ENCODE measurements around the gene COL8A1.

The COL8A1 gene

GRCh38 chr3:99776516-99777209 lies 138.3 kb downstream of the COL8A1 start:
- H3K4me1 ChIP-seq (ENCODE audit: insufficient read depth, low read length), result no peaks in the 10 kb centered on the region; the same call in 1 of the 2 replicates
- H3K9me3 ChIP-seq (ENCODE audit: control insufficient read depth, insufficient read depth, low read length), result no peaks in the 10 kb centered on the region
- no peak overlapping the region for H3K9ac ChIP-seq (ENCODE audit: low read depth, low read length)
- no peaks in the 10 kb centered on the region for H3K36me3 ChIP-seq (ENCODE audit: insufficient read depth, low read length)

DNA sequence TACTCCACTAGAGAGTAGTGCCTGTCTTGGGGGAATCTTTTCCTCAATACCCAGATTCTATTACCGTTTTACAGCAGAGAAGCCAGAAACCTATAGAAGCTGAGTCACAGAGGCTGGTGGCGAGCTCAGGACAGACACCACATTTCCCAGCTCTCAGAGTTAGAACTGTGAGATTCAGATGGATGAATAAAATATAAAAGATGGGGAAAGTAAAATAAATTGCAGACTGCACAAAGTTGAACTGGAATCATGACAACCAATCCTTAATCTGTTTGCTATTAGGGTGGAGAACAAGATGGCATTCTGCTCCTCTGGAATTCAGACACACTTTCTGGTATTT lies 138.8 kb downstream of the COL8A1 start:
- Histone ChIP-seq H3K36me3 (ENCODE audit: insufficient read depth, low read length) (no peaks in the 10 kb centered on the region), H3K9me3 (ENCODE audit: control insufficient read depth, insufficient read depth, low read length) (no peaks in the 10 kb centered on the region), H3K9ac (ENCODE audit: low read depth, low read length) (no peak overlapping the region), H3K4me1 (ENCODE audit: insufficient read depth, low read length) (no peaks in the 10 kb centered on the region; the same call in 1 of the 2 replicates)

- Histone ChIP-seq H3K9me3 (ENCODE audit: control insufficient read depth, insufficient read depth, low read length) (no peaks in the 10 kb centered on the region), H3K9ac (ENCODE audit: low read depth, low read length) (no peak overlapping the region), H3K36me3 (ENCODE audit: insufficient read depth, low read length) (no peaks in the 10 kb centered on the region), H3K4me1 (ENCODE audit: insufficient read depth, low read length) (no peaks in the 10 kb centered on the region; the same call in 1 of the 2 replicates)
Observed at GRCh38 chr3:99777708-99778107, 139.3 kb downstream of the COL8A1 start.

DNA sequence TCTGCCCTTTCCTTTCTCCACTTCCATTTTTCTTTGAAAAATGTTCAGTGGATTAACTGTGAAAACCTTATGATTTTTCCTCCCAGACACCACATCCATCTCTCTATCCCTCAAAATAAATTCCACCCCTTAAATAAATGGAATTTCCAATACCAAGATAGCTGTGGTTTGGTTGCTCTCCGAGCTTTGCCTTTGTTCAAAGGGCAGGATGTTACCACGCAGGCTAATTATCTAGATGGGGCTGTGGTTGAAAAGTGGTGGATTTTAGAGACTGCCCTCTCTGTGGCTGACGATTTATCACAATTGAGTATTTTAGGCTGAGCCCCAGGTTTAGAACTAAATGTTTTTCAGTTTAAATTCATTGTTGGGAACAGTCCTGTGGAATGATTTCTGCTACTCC lies 142.4 kb downstream of the COL8A1 start:
- Histone ChIP-seq H3K4me1 (ENCODE audit: insufficient read depth, low read length) (no peaks in the 10 kb centered on the region; the same call in 1 of the 2 replicates), H3K36me3 (ENCODE audit: insufficient read depth, low read length) (no peaks in the 10 kb centered on the region), H3K9ac (ENCODE audit: low read depth, low read length) (no peak overlapping the region), H3K9me3 (ENCODE audit: control insufficient read depth, insufficient read depth, low read length) (no peaks in the 10 kb centered on the region)

DNA sequence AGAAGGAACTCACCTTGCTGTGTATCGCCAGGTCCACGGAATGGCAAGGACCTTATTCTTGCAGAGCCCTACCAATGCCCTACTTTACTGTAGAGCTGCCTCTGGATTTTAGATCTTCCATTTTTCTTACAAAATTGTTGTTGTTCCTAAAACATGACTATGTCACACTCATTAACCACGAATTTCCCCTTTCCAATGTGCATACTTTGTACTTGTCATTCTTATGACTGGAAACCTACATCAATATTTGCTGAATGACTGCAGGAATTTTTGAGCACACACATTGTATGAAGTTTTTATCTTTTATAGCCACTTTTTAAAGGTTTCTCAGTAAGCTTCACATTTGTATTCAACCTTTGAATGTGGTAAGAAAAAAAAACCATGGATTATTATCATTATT lies 143.4 kb downstream of the COL8A1 start:
- H3K9me3 ChIP-seq (ENCODE audit: control insufficient read depth, insufficient read depth, low read length), result no peaks in the 10 kb centered on the region
- H3K36me3 ChIP-seq (ENCODE audit: insufficient read depth, low read length), result no peaks in the 10 kb centered on the region
- no peaks in the 10 kb centered on the region; the same call in 1 of the 2 replicates for H3K4me1 ChIP-seq (ENCODE audit: insufficient read depth, low read length)
- no peak overlapping the region for H3K9ac ChIP-seq (ENCODE audit: low read depth, low read length)

- Histone ChIP-seq H3K9ac (ENCODE audit: low read depth, low read length) (no peak overlapping the region), H3K36me3 (ENCODE audit: insufficient read depth, low read length) (no peaks in the 10 kb centered on the region), H3K9me3 (ENCODE audit: control insufficient read depth, insufficient read depth, low read length) (no peaks in the 10 kb centered on the region), H3K4me1 (ENCODE audit: insufficient read depth, low read length) (no peaks in the 10 kb centered on the region)
Observed at GRCh38 chr3:99783011-99783573, 144.7 kb downstream of the COL8A1 start.

GRCh38 chr3:99789011-99789721 lies 150.8 kb downstream of the COL8A1 start:
- no peaks in the 10 kb centered on the region for H3K36me3 ChIP-seq (ENCODE audit: insufficient read depth, low read length)
- no peaks in the 10 kb centered on the region for H3K9me3 ChIP-seq (ENCODE audit: control insufficient read depth, insufficient read depth, low read length)
- no peaks in the 10 kb centered on the region for H3K4me1 ChIP-seq (ENCODE audit: insufficient read depth, low read length)
- no peak overlapping the region for H3K9ac ChIP-seq (ENCODE audit: low read depth, low read length)

DNA sequence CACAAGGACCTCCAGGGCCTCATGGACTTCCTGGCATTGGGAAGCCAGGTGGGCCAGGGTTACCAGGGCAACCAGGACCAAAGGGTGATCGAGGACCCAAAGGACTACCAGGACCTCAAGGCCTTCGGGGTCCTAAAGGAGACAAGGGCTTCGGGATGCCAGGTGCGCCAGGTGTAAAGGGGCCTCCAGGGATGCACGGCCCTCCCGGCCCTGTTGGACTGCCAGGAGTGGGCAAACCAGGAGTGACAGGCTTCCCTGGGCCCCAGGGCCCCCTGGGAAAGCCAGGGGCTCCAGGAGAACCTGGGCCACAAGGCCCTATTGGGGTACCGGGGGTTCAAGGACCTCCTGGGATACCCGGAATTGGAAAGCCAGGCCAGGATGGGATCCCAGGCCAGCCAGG lies 156.1 kb downstream of the COL8A1 start:
- H3K9me3 ChIP-seq (ENCODE audit: control insufficient read depth, insufficient read depth, low read length), result no peaks in the 10 kb centered on the region
- H3K4me1 ChIP-seq (ENCODE audit: insufficient read depth, low read length), result no peaks in the 10 kb centered on the region
- H3K9ac ChIP-seq (ENCODE audit: low read depth, low read length), result no peak overlapping the region
- H3K36me3 ChIP-seq (ENCODE audit: insufficient read depth, low read length), result no peaks in the 10 kb centered on the region

- H3K9me3 ChIP-seq (ENCODE audit: control insufficient read depth, insufficient read depth, low read length), result no peaks in the 10 kb centered on the region
- H3K9ac ChIP-seq (ENCODE audit: low read depth, low read length), result no peak overlapping the region
- H3K36me3 ChIP-seq (ENCODE audit: insufficient read depth, low read length), result no peaks in the 10 kb centered on the region
- no peaks in the 10 kb centered on the region for H3K4me1 ChIP-seq (ENCODE audit: insufficient read depth, low read length)
Observed at GRCh38 chr3:99795573-99795972, 157.2 kb downstream of the COL8A1 start.

DNA sequence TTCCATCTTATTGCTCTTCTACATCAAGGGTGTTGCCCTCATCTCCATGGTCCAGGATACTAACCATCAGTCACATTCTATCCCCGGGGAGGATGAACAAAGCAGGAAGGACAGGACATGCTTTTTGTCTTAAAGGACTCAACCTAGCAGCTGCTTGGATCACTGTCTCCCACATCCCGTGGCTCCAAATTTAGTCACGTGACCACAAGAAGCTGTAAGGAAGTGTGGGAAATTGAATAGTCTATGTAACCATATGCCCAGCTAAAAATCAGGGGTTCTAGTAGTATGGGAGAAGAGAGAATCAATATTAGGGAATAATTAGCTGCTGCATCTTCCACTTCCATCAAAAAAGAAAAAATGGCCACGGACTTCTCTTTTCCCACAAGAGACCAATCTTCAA lies 161.0 kb downstream of the COL8A1 start:
- Histone ChIP-seq H3K36me3 (ENCODE audit: insufficient read depth, low read length) (no peaks in the 10 kb centered on the region), H3K9ac (ENCODE audit: low read depth, low read length) (no peak overlapping the region), H3K9me3 (ENCODE audit: control insufficient read depth, insufficient read depth, low read length) (peaks cover 2% of the 10 kb centered on the region; the same call in 1 of the 2 replicates), H3K4me1 (ENCODE audit: insufficient read depth, low read length) (no peaks in the 10 kb centered on the region)

- no peaks in the 10 kb centered on the region for H3K4me1 ChIP-seq (ENCODE audit: insufficient read depth, low read length)
- no peaks in the 10 kb centered on the region for H3K36me3 ChIP-seq (ENCODE audit: insufficient read depth, low read length)
- peaks cover 15% of the 10 kb centered on the region for H3K9me3 ChIP-seq (ENCODE audit: control insufficient read depth, insufficient read depth, low read length)
- no peak overlapping the region for H3K9ac ChIP-seq (ENCODE audit: low read depth, low read length)
Observed at GRCh38 chr3:99803297-99803696, 164.9 kb downstream of the COL8A1 start.

DNA sequence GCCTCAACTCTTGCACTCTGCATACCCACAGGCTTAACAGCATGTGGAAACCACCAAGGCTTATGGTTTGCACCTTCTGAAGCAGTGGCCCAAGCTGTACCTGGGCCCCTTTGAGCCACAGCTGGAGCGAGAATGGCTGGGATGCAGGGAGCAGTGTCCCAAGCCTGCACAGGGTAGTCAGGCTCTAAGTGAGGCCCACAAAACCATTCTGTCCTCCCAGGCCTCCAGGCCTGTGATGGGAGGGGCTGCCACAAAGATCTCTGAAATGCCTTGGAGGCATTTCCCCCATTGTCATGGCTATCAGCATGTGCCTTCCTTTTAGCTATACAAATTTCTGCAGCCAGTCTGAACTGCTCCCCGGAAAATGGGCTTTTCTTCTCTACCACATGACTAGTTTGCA lies 166.8 kb downstream of the COL8A1 start:
- peaks cover 15% of the 10 kb centered on the region for H3K9me3 ChIP-seq (ENCODE audit: control insufficient read depth, insufficient read depth, low read length)

GRCh38 chr3:99808163-99808794 lies 169.9 kb downstream of the COL8A1 start:
- peaks cover 15% of the 10 kb centered on the region for H3K9me3 ChIP-seq (ENCODE audit: control insufficient read depth, insufficient read depth, low read length)
- no peaks in the 10 kb centered on the region for H3K4me1 ChIP-seq (ENCODE audit: insufficient read depth, low read length)
- no peak overlapping the region for H3K9ac ChIP-seq (ENCODE audit: low read depth, low read length)

More for the DNA sequence above, 166.8 kb downstream of the COL8A1 start:
- Histone ChIP-seq H3K4me1 (ENCODE audit: insufficient read depth, low read length) (no peaks in the 10 kb centered on the region), H3K36me3 (ENCODE audit: insufficient read depth, low read length) (no peaks in the 10 kb centered on the region), H3K9ac (ENCODE audit: low read depth, low read length) (no peak overlapping the region)

GRCh38 chr3:99809565-99809964 lies 171.2 kb downstream of the COL8A1 start:
- Histone ChIP-seq H3K9ac (ENCODE audit: low read depth, low read length) (no peak overlapping the region), H3K9me3 (ENCODE audit: control insufficient read depth, insufficient read depth, low read length) (peaks cover 12% of the 10 kb centered on the region), H3K4me1 (ENCODE audit: insufficient read depth, low read length) (no peaks in the 10 kb centered on the region), H3K36me3 (ENCODE audit: insufficient read depth, low read length) (no peaks in the 10 kb centered on the region)

More at GRCh38 chr3:99808163-99808794, 169.9 kb downstream of the COL8A1 start:
- H3K36me3 ChIP-seq (ENCODE audit: insufficient read depth, low read length), result no peaks in the 10 kb centered on the region
